Measurements from ENCODE around the gene ARHGEF4. TPM values are rescaled to one million over a fixed set of nuclear protein-coding genes. Genes with fewer than 3 reads are reported as not detected.

The ARHGEF4 gene
- total RNA-seq, 1 donor from 2014 or later: 4.8 TPM

DNA sequence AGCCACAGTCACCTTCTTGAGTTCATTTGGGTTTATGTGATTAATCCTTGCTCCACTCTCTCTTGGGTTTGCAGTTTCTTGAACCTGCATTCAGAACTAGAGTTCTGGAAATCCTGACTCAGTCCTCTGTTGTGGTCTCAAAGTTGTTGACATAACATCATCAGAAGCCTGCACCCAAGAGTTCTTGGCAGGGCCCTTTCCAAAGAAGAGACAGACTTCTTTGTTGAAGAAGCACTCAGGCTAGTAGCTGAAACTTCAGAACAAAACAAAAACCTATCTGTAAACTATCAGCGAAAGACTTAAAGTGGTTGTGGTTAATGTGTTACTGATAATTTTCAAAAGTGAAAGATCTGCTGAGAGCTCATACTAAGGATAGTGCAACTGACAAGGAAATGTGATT is 135.7 kb downstream of the ARHGEF4 start:
- DNase-seq (ENCODE audit: low read depth): peak; percentile 54
- H3K36me3 Mint-ChIP-seq (ENCODE audit: low read depth, unreplicated experiment): no peaks in the 10 kb centered on the region
- no peak overlapping the region for H3K9ac ChIP-seq (ENCODE audit: low read length)
- peaks cover 4% of the 10 kb centered on the region for H3K27me3 Mint-ChIP-seq (ENCODE audit: low read depth, unreplicated experiment)
- peaks cover 6% of the 10 kb centered on the region for H3K4me1 Mint-ChIP-seq (ENCODE audit: low read depth, unreplicated experiment)
- no peaks in the 10 kb centered on the region for H3K9me3 Mint-ChIP-seq (ENCODE audit: unreplicated experiment)
- no peaks in the 10 kb centered on the region for H3K4me1 ChIP-seq (ENCODE audit: insufficient read depth, low read length)
- H3K4me2 ChIP-seq (ENCODE audit: low read length): no peak overlapping the region
- no peak overlapping the region for H3K4me3 Mint-ChIP-seq (ENCODE audit: unreplicated experiment)
- H3K27me3 ChIP-seq (ENCODE audit: insufficient read depth, low read length): no peaks in the 10 kb centered on the region
- H3K27ac Mint-ChIP-seq (ENCODE audit: unreplicated experiment): peak overlapping the region; percentile 8
- H3K9me3 ChIP-seq (ENCODE audit: insufficient read depth, low read depth, low read length): peaks cover 8% of the 10 kb centered on the region
- no peak for FAIRE-seq
- TF ChIP-seq, protein P1, sequence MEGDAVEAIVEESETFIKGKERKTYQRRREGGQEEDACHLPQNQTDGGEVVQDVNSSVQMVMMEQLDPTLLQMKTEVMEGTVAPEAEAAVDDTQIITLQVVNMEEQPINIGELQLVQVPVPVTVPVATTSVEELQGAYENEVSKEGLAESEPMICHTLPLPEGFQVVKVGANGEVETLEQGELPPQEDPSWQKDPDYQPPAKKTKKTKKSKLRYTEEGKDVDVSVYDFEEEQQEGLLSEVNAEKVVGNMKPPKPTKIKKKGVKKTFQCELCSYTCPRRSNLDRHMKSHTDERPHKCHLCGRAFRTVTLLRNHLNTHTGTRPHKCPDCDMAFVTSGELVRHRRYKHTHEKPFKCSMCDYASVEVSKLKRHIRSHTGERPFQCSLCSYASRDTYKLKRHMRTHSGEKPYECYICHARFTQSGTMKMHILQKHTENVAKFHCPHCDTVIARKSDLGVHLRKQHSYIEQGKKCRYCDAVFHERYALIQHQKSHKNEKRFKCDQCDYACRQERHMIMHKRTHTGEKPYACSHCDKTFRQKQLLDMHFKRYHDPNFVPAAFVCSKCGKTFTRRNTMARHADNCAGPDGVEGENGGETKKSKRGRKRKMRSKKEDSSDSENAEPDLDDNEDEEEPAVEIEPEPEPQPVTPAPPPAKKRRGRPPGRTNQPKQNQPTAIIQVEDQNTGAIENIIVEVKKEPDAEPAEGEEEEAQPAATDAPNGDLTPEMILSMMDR (IDR thresholded peaks at IDR 0.05; ENCODE audit: insufficient read depth, low read depth, low read length): no peak
- no peak for TF ChIP-seq EZH2 (IDR thresholded peaks at IDR 0.05; ENCODE audit: insufficient read depth, low read length)
- no peak overlapping the region for H3K4me3 ChIP-seq (ENCODE audit: insufficient read depth, low read depth, low read length)
- H3K79me2 ChIP-seq (ENCODE audit: insufficient read depth, low read length): no peaks in the 10 kb centered on the region
- no peaks in the 10 kb centered on the region for H4K20me1 ChIP-seq (ENCODE audit: insufficient read depth, low read length)
- no peaks in the 10 kb centered on the region for H3K36me3 ChIP-seq (ENCODE audit: insufficient read depth, low read length)
- H2AFZ ChIP-seq (ENCODE audit: low read depth, low read length): no peak overlapping the region
- H3K27ac ChIP-seq (ENCODE audit: low read depth, low read length): no peak overlapping the region

DNA sequence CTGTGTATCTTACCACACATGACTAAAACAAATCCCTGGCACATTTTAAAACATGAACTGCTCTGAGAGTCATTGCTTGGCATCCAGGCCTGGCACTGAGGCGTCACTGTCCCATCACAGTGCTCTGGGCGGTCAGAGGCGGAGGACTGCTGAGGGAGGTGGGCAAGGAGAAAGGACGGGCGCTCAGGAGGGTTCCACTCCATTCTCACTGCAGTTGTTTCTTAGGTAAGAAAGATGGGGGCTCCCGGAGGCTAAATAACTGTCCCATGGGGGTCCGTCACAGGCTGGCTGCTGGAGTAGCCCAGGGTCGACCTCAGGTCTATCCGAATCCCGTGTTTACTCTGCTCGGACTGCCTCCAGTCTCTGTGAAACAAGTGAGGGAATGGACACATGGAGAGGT is 139.0 kb downstream of the ARHGEF4 start:
- H3K4me2 ChIP-seq (ENCODE audit: low read length): no peak overlapping the region
- no peaks in the 10 kb centered on the region for H3K4me1 ChIP-seq (ENCODE audit: insufficient read depth, low read length)
- H3K27me3 Mint-ChIP-seq (ENCODE audit: low read depth, unreplicated experiment): no peaks in the 10 kb centered on the region
- no peak for TF ChIP-seq EZH2 (IDR thresholded peaks at IDR 0.05; ENCODE audit: insufficient read depth, low read length)
- TF ChIP-seq, protein P1 (IDR thresholded peaks at IDR 0.05; ENCODE audit: insufficient read depth, low read depth, low read length): no peak
- no peaks in the 10 kb centered on the region for H4K20me1 ChIP-seq (ENCODE audit: insufficient read depth, low read length)
- FAIRE-seq: no peak
- H3K4me3 ChIP-seq (ENCODE audit: insufficient read depth, low read depth, low read length): no peak overlapping the region
- no peak for DNase-seq (ENCODE audit: low read depth)
- no peaks in the 10 kb centered on the region for H3K9me3 Mint-ChIP-seq (ENCODE audit: unreplicated experiment)
- no peak overlapping the region for H3K9ac ChIP-seq (ENCODE audit: low read length)
- no peak overlapping the region for H3K4me3 Mint-ChIP-seq (ENCODE audit: unreplicated experiment)
- H3K27ac ChIP-seq (ENCODE audit: low read depth, low read length): no peak overlapping the region
- no peaks in the 10 kb centered on the region for H3K27me3 ChIP-seq (ENCODE audit: insufficient read depth, low read length)
- no peaks in the 10 kb centered on the region for H3K36me3 ChIP-seq (ENCODE audit: insufficient read depth, low read length)
- peaks cover 9% of the 10 kb centered on the region for H3K9me3 ChIP-seq (ENCODE audit: insufficient read depth, low read depth, low read length)
- no peaks in the 10 kb centered on the region for H3K36me3 Mint-ChIP-seq (ENCODE audit: low read depth, unreplicated experiment)
- H3K27ac Mint-ChIP-seq (ENCODE audit: unreplicated experiment): no peak overlapping the region
- H3K4me1 Mint-ChIP-seq (ENCODE audit: low read depth, unreplicated experiment): peaks cover 6% of the 10 kb centered on the region
- no peaks in the 10 kb centered on the region for H3K79me2 ChIP-seq (ENCODE audit: insufficient read depth, low read length)
- no peak overlapping the region for H2AFZ ChIP-seq (ENCODE audit: low read depth, low read length)

DNA sequence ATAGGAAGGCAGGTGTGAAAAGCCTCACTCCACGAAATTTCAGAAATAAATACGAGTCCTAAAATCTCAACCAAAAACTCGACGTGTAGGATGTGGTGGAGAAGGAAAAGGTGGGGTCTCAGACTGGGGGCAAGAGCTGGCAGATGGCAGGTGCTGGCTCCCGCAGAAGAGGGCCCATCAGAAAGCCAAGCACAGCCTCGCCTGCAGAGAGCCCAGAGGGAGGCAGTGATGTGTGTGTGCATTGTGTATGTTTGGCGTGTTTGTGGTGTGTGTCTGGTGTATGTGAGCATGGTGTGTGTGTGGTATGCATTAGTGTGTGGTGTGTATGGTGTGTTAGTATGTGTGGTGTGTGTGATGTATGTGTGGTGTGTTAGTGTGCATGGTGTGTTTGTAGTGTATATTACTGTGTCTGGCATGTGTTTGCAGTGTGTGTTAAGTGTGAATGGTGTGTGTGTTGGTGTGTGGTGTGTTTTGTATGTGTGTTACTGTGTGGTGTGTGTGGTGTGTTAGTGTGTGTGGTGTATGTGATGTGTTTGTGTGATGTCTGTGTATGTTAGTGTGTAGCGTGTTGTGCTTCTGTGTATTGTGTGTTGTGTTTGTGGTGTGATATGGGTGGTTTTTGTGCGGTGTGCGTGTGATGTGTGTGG is 140.0 kb downstream of the ARHGEF4 start:
- no peak overlapping the region for H3K4me2 ChIP-seq (ENCODE audit: low read length)
- H3K36me3 Mint-ChIP-seq (ENCODE audit: low read depth, unreplicated experiment): no peaks in the 10 kb centered on the region
- H3K79me2 ChIP-seq (ENCODE audit: insufficient read depth, low read length): no peaks in the 10 kb centered on the region
- peaks cover 9% of the 10 kb centered on the region for H3K9me3 ChIP-seq (ENCODE audit: insufficient read depth, low read depth, low read length)
- H3K27ac Mint-ChIP-seq (ENCODE audit: unreplicated experiment): no peak overlapping the region
- H3K36me3 ChIP-seq (ENCODE audit: insufficient read depth, low read length): no peaks in the 10 kb centered on the region
- no peaks in the 10 kb centered on the region for H3K4me1 ChIP-seq (ENCODE audit: insufficient read depth, low read length)
- no peak overlapping the region for H2AFZ ChIP-seq (ENCODE audit: low read depth, low read length)
- H3K27me3 ChIP-seq (ENCODE audit: insufficient read depth, low read length): no peaks in the 10 kb centered on the region
- H4K20me1 ChIP-seq (ENCODE audit: insufficient read depth, low read length): no peaks in the 10 kb centered on the region
- no peak for TF ChIP-seq EZH2 (IDR thresholded peaks at IDR 0.05; ENCODE audit: insufficient read depth, low read length)
- TF ChIP-seq, protein P1 (IDR thresholded peaks at IDR 0.05; ENCODE audit: insufficient read depth, low read depth, low read length): no peak
- peaks cover 6% of the 10 kb centered on the region for H3K4me1 Mint-ChIP-seq (ENCODE audit: low read depth, unreplicated experiment)
- no peaks in the 10 kb centered on the region for H3K9me3 Mint-ChIP-seq (ENCODE audit: unreplicated experiment)
- no peak overlapping the region for H3K4me3 Mint-ChIP-seq (ENCODE audit: unreplicated experiment)
- H3K4me3 ChIP-seq (ENCODE audit: insufficient read depth, low read depth, low read length): no peak overlapping the region
- no peaks in the 10 kb centered on the region for H3K27me3 Mint-ChIP-seq (ENCODE audit: low read depth, unreplicated experiment)
- H3K27ac ChIP-seq (ENCODE audit: low read depth, low read length): no peak overlapping the region
- H3K9ac ChIP-seq (ENCODE audit: low read length): no peak overlapping the region
- DNase-seq (ENCODE audit: low read depth): no peak
- FAIRE-seq: no peak

All from astrocyte (in vitro differentiated cells and primary cell).